GM21619 (cell line): ENCODE results near the gene ERGIC1.
A peak's percentile ranks its signal among the peaks of the same experiment; 100 is the strongest.

ENCODE experiments used
- ATAC-seq: cut with Tn5 transposase; IDR thresholded peaks from one replicate; pipeline ENCODE4 v1.9.1; 2021; ENCODE audit not compliant: unreplicated experiment

Gene ERGIC1

GRCh38 chr5:172959824-172960799 lies 126.1 kb downstream of the ERGIC1 start:
- ATAC-seq = no peak

GRCh38 chr5:172969921-172970320 lies 135.9 kb downstream of the ERGIC1 start:
- ATAC-seq = no peak

GRCh38 chr5:172971482-172971881 lies 137.4 kb downstream of the ERGIC1 start:
- ATAC-seq = no peak

- ATAC-seq = no peak
Measured at GRCh38 chr5:172972552-172972951, 138.5 kb downstream of the ERGIC1 start.

- ATAC-seq = no peak
Measured at GRCh38 chr5:172973127-172973916, 139.3 kb downstream of the ERGIC1 start.

- ATAC-seq = no peak
Measured at GRCh38 chr5:172973931-172974330, 139.9 kb downstream of the ERGIC1 start.

- no peak for ATAC-seq
Measured at GRCh38 chr5:172975289-172975688, 141.2 kb downstream of the ERGIC1 start.

- no peak for ATAC-seq
Measured at GRCh38 chr5:172979778-172980177, 145.7 kb downstream of the ERGIC1 start.

GRCh38 chr5:172981931-172982330 lies 147.9 kb downstream of the ERGIC1 start:
- ATAC-seq = no peak

GRCh38 chr5:172983542-172984243 lies 149.6 kb downstream of the ERGIC1 start, which contains the start of gene ATP6V0E1:
TSS of gene ATP6V0E1 (plus strand) at chr5:172983771. CDS start at chr5:172983861, 90 bp downstream.
- peak; percentile 90 for ATAC-seq

GRCh38 chr5:172984244-172984953 lies 150.3 kb downstream of the ERGIC1 start:
- ATAC-seq = peak; percentile 56

GRCh38 chr5:172985596-172985995 lies 151.5 kb downstream of the ERGIC1 start:
- ATAC-seq = no peak

GRCh38 chr5:172988276-172988675 lies 154.2 kb downstream of the ERGIC1 start:
- no peak for ATAC-seq

GRCh38 chr5:172990776-172991175 lies 156.7 kb downstream of the ERGIC1 start:
- no peak for ATAC-seq

GRCh38 chr5:172994405-172994804 lies 160.4 kb downstream of the ERGIC1 start:
- ATAC-seq = no peak

GRCh38 chr5:172999372-172999973 lies 165.4 kb downstream of the ERGIC1 start:
- ATAC-seq = no peak

- ATAC-seq = no peak
Measured at GRCh38 chr5:172999974-173000373, 165.9 kb downstream of the ERGIC1 start.

- ATAC-seq = peak; percentile 88
Measured at GRCh38 chr5:173001229-173001841, 167.3 kb downstream of the ERGIC1 start.
